NCI-H128 (cell line): ENCODE measurements around the gene NHSL2.
"Not testable (repeated sequence)": the region's sequence is repeated elsewhere in the genome, so short reads cannot be mapped to it uniquely, and the experiment has no call there.

Source experiments
- DNase-seq: peaks from one replicate; lab custom pipeline; 2025; ENCODE audit not compliant: unreplicated experiment; lab: John Stamatoyannopoulos, UW

The NHSL2 gene

DNA sequence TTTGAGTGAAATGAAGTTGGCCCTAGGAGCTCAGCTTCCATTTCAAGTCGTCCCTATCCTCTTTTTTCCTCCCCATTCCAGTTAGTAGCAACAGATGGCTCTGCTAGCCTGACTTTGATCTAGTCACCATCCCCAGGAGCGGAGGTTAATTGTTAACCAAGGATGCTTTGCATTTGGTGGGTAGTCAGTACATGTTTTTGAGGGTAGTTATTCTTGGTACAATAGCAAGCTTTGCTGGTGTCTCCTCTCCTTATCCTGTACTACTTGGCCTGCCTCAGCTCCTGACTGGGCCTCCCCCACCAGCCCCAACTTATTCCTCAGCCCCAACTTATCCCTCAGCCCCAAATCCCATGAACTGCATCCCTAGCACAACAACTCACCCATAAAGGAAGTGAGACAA lies 235.9 kb downstream of the NHSL2 start:
- no peak for DNase-seq

DNA sequence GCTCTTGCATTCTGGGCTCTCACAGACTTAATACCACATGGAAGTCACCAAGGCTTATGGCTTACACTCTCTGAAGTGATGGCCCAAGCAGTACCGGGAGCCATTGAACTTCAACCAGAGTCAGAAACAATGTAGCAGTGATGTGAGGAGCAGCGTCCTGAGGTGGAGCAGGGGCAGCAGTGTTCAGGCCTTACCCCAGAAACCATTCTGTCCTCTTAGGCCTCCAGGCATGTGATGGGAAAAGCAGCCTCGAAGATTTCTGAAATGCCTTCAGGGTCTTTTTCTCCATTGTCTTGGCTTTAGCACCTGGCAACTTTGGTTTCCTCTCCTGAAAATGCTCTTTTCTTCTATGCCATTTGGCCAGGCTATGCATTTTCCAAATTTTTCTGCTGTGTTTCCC lies 248.1 kb downstream of the NHSL2 start:
- DNase-seq: no peak

DNA sequence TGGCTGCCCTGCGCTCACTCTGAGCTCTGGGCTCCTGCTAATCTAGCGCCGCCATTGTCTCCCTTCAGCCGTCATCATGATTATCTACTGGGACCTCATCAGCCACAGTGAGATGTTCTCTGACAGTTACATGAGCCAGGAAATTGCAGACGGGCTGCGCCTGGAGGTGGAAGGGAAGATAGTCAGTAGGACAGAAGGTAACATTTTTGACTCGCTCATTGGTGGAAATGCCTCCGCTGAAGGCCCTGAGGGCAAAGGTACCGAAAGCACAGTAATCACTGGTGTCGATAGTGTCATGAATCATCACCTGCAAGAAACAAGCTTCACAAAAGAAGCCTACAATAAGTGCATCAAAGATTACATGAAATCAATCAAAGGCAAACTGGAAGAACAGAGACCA lies 249.1 kb downstream of the NHSL2 start:
- no peak for DNase-seq

DNA sequence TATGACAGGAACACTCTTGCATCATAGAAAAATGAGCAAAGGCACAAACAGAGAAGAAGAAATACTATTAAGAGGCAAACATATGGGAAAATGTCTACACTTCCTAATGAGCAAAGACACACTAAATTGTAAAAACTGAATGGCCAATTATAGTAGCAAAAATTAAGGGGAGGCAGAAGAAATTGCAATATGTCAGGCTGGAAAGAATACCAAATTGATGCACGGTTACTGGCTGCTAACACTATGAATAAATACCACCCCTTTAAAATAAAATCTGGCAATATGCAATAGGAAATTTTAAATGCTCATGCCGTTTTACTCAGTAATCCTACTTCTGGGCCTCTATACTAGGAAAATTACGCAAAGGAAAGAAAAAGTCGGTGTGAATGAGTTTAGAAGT lies 254.9 kb downstream of the NHSL2 start:
- DNase-seq: no peak

DNA sequence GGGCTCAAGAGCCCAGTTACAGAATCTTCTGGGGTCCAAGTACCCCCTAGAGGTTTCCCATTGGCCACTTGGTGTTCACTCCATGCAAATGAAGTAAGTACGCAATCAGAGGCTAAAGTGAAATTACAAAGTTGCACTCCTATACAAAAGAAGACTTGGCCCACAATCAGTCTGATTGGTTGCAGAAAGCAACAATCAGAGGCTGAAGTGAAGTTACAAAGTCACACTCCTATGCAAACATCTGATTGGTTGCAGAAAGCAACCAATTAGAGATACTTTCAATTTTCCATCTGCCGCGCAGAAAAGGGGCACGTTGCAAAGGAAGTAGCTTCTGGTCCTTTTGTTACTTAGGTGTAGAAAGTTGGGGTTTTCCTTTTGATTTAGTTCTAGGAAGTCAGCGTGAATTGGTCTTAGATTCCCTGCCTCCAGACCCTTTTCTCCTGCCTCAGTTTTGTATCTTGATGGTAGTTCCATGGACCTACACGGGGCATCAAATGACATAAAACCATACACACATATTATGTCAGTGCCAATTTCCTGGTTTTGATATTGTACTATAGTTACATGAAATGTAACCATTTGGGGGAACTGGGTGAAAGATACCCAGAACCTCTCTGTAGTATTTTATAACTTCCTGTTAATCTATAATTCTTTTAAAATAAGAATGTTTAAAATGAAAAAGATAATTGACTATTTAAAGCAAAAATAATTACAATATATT lies 258.5 kb downstream of the NHSL2 start:
- DNase-seq: no peak

DNA sequence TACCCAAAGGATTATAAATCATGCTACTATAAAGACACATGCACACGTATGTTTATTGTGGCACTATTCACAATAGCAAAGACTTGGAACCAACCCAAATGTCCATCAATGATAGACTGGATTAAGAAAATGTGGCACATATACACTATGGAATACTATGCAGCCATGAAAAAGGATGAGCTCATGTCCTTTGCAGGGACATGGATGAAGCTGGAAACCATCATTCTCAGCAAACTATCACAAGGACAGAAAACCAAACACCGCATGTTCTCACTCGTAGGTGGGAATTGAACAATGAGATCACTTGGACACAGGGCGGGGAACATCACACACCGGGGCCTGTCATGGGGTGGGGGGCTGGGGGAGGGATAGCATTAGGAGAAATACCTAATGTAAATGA lies 265.6 kb downstream of the NHSL2 start:
- not testable (repeated sequence) for DNase-seq

DNA sequence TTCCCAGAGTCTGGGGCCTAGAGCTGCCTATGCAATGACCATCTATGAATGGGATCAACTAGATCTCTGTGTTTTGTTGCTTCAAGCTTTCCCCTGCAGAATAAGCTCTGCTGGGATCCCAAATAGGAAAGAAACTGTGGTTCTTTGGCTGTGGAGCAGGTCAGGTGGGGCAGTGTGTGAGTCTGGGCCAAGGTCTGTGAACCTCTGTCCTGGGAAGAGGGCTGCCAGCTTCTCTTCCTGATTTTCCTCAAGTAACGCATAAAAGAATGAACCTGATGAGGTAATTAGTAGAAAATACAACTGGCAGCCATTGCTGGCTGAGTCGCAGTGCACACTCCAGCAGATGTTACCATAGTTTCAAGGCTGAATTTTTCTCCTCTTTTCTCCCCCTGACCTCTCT lies 266.3 kb downstream of the NHSL2 start:
- no peak for DNase-seq

DNA sequence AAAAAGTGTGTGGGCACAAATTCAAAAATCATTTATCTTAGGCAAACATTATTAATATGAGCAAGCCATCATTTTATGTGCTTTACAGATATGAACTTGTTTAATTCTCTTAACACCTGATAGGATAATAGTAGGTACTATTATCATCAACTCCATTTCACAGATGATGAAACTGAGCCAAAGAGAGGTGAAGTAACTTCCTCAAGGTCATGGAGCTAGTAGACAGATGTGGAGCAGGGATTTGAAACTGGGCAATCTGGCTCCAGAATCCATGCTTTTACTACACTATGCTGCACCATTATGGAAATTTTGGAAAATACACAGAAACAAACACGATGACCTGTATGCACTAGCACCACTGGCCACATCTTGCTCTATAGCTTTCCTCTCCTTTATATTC lies 269.9 kb downstream of the NHSL2 start:
- DNase-seq: no peak

DNA sequence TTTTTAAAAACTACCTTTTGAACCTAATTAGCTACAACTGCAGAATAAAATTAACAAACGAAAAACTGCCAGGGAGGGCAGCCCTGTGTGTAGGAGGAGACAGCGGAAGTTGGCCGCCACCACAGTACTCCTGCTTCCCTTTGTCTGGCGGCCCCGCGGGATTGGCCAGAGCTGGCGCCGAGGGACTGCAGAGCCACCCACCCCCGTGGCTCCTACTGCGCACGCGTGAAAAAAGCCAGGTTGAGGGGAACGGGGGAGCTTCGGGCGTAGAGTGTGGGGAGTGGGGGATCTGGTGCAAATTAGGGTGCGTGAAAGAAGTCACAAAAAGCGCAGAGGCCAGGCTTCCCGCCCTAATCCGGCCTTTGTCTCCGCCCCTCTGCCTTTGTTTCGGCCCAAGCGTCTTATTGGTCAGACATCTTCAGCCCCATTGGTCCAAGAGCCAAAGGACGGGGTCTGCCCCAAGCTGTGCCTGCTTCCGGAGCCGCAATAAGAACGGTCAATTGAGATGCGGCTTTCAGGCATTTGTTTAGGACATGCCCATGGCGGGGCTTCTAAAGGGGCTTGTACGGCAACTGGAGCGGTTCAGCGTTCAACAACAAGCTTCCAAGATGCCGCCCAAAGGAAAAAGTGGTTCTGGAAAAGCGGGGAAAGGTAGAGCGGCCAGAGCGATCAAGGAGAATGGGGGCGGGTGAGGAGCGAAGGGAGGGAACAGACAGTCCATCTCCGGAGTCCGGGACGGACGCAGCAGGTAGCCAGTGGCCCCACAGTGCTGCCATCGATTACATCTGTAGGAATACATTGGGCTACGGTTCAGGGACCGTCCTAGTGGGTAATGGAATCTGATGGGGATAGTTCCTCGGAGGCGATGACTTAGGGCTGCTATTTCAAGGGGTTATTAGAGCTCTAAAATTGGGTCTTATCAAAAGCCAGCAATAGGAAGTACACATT lies 270.8 kb downstream of the NHSL2 start, which contains the start of gene PIN4:
TSS of gene PIN4 (plus strand) at position 580 of the 948 bp plus-strand sequence. CDS start at position 609, 29 bp downstream.
- DNase-seq: peak; percentile 96

DNA sequence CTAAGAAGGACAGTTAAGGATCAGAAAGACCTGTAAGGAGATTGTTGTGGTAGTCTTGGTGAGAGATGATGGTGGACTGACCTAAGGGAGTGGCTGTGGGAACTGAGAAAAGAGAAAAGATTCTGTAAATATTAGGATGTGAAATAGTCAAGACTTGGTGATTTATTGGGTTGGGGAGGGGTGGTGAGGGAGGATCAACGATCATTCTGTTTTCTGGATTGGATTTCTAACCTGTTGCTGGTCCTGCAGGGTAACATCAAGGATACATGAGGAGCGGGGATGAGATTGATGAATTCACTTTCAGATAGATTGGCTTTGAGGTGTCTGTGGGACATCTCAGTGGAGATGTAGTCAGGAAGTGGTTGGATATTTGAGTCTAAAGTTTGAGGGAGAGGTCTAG lies 272.3 kb downstream of the NHSL2 start:
- no peak for DNase-seq

DNA sequence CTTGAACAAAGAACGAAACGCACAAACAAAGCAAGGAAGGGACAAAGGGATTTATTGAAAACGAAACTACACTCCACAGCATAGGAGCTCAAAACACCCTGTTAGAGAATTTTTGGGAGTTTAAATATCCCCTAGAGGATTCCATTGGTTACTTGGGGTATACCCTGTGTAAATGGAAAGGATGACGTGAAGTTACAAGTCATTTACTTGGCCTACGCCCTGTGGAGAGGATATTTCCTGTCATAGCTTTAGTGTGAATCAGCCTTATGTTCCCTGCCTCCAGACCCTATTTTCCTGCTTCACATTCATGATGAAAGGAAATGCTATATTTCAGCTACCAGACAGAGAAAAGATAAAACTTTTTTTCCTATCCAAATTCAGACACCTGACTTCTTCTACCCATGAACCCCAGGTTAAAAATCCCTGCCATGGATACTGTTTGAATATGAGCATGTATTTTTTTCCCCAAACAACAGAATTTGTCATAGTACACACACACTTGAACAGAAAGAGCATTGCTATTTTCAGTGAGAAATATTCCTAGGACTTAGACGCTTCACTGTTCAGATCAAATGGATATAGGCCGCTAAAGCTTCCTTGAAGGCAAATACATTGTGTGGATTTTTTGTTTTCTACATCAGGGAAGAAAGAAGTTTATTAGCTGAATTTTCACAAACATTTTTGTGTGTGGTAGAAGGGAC lies 291.3 kb downstream of the NHSL2 start:
- DNase-seq: no peak
